Measurements from ENCODE around the gene SH3BP4. TPM values are rescaled to one million over a fixed set of nuclear protein-coding genes. Genes with fewer than 3 reads are reported as not detected.

The SH3BP4 gene
- total and polyA plus RNA-seq, 2 of the 13 experiments (the other 11 are each of a cell fraction or from before 2014, with no cell fraction given): 34.6 to 99.1 TPM

- Histone ChIP-seq H2AFZ (ENCODE audit: low read length) (no peak overlapping the region), H3K4me2 (ENCODE audit: low read depth, low read length) (no peak overlapping the region), H3K9me3 (ENCODE audit: low read length) (no peaks in the 10 kb centered on the region), H3K27me3 (ENCODE audit: control insufficient read depth in 1 of 2, insufficient read depth in 2 of 2, low read length in 2 of 2) (peaks cover 9 to 53% of the 10 kb centered on the region in 2 experiments), H3K4me1 (ENCODE audit: insufficient read depth, low read length) (peaks cover 10% of the 10 kb centered on the region; the same call in 1 of the 2 replicates), H3K9ac (ENCODE audit: insufficient read depth, low read depth, low read length) (no peak overlapping the region), H4K20me1 (ENCODE audit: insufficient read depth, low read length) (no peaks in the 10 kb centered on the region), H3K27ac (ENCODE audit: extremely low read length, insufficient read depth, low read length) (no peak overlapping the region), H3K4me3 (replicated peaks in 1 of 3; ENCODE audit: insufficient read depth in 1 of 3, low read depth in 2 of 3, low read length in 3 of 3) (no peak overlapping the region), H3K79me2 (ENCODE audit: insufficient read depth, low read length) (no peaks in the 10 kb centered on the region), H3K36me3 (replicated peaks in 1 of 2; ENCODE audit: control insufficient read depth in 1 of 2, insufficient read depth in 2 of 2, low read length in 2 of 2) (no peaks in the 10 kb centered on the region)
- in situ Hi-C loops (cut with HindIII; ENCODE audit: extremely low pct_ligation_motif_present, low pct_unique_long_range_greater_than_20kb) (no loop called here), intact Hi-C loops (cut with micrococcal nuclease; ENCODE audit: unreplicated experiment) (no loop called here)
- DNase-seq (ENCODE audit: low spot score): no peak
- ChIA-PET POLR2A (no interaction called here), CTCF (ENCODE audit: low intra/inter-chr PET ratio, low total read pairs) (no interaction called here)
- no peak for TF ChIP-seq ZKSCAN5 (CRISPR knock-in tag; IDR thresholded peaks at IDR 0.05)
- TF ChIP-seq, protein P1, sequence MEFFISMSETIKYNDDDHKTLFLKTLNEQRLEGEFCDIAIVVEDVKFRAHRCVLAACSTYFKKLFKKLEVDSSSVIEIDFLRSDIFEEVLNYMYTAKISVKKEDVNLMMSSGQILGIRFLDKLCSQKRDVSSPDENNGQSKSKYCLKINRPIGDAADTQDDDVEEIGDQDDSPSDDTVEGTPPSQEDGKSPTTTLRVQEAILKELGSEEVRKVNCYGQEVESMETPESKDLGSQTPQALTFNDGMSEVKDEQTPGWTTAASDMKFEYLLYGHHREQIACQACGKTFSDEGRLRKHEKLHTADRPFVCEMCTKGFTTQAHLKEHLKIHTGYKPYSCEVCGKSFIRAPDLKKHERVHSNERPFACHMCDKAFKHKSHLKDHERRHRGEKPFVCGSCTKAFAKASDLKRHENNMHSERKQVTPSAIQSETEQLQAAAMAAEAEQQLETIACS (CRISPR knock-in tag; IDR thresholded peaks at IDR 0.05): no peak
- TF ChIP-seq, protein P2, sequence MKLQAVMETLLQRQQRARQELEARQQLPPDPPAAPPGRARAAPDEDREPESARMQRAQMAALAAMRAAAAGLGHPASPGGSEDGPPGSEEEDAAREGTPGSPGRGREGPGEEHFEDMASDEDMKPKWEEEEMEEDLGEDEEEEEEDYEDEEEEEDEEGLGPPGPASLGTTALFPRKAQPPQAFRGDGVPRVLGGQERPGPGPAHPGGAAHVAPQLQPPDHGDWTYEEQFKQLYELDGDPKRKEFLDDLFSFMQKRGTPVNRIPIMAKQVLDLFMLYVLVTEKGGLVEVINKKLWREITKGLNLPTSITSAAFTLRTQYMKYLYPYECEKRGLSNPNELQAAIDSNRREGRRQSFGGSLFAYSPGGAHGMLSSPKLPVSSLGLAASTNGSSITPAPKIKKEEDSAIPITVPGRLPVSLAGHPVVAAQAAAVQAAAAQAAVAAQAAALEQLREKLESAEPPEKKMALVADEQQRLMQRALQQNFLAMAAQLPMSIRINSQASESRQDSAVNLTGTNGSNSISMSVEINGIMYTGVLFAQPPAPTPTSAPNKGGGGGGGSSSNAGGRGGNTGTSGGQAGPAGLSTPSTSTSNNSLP (IDR thresholded peaks at IDR 0.05; ENCODE audit: low read depth, low read length): peak; percentile 52; the same call in 1 of the 2 replicates
- no peak for TF ChIP-seq SAFB2 (CRISPR knock-in tag; IDR thresholded peaks at IDR 0.05; ENCODE audit: borderline replicate concordance, low read depth)
- TF ChIP-seq NCOR1 (IDR thresholded peaks at IDR 0.05; ENCODE audit: borderline replicate concordance, low read length): no peak
- TF ChIP-seq, protein P3, sequence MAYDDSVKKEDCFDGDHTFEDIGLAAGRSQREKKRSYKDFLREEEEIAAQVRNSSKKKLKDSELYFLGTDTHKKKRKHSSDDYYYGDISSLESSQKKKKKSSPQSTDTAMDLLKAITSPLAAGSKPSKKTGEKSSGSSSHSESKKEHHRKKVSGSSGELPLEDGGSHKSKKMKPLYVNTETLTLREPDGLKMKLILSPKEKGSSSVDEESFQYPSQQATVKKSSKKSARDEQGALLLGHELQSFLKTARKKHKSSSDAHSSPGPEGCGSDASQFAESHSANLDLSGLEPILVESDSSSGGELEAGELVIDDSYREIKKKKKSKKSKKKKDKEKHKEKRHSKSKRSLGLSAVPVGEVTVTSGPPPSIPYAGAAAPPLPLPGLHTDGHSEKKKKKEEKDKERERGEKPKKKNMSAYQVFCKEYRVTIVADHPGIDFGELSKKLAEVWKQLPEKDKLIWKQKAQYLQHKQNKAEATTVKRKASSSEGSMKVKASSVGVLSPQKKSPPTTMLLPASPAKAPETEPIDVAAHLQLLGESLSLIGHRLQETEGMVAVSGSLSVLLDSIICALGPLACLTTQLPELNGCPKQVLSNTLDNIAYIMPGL (CRISPR knock-in tag; IDR thresholded peaks at IDR 0.05; ENCODE audit: borderline replicate concordance in 1 of 2, low read depth in 1 of 2): no peak
- no peak for TF ChIP-seq ZNF670 (CRISPR knock-in tag; IDR thresholded peaks at IDR 0.05; ENCODE audit: borderline replicate concordance)
- no peak for TF ChIP-seq RBM39 (IDR thresholded peaks at IDR 0.05; ENCODE audit: low read depth, low read length, poor library complexity, severe bottlenecking)
- no peak for ATAC-seq
- FAIRE-seq: no peak
- 55% methylated on average over 9 of the region's 9 CpGs for WGBS (ENCODE audit: low lambda C conversion rate)
- no TSS peak for BruUV-seq (replicated peaks)
Observed at GRCh38 chr2:235098736-235099494, 147.1 kb downstream of the SH3BP4 start.

Data from HepG2 (cell line).